GM21367 (cell line): ENCODE results near the gene VSTM4.

Experiments used
- ATAC-seq: cut with Tn5 transposase; IDR thresholded peaks from one replicate; pipeline ENCODE4 v1.9.1; 2021; ENCODE audit not compliant: unreplicated experiment

VSTM4 gene

DNA sequence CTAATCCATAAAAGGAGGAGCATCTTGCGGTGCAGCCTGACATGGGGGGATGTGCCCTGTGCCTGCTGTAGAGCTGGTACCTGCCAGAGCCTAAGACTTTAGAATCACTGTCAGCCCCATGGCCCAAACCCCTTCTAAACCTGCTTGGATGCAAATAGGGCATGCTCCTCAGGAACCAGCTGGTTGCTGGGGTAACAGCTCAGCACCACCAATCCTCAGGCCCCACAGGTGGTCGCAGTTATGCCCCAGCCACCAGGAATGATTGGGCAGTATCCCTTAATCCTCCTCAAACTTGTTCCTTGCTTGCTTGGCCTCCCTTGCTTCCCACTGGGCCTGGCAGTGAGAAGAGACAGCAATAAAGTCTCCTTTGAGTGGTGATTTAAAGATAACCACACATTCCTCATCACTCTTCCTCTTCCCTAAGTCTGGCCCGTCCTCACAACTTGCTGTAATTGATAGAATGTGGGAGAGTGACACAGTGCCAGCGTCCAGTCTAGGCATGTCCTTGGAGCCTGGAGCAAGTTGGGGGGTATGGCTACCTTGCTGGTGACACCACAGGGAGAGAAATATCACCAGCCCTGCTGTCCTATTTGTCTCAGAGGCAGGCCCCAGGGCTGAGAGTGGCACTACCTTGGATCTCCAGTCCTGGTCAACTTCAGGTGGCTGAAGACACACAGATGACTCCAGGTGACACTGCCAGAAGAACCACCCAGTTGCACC lies 43.0 kb downstream of the VSTM4 start:
- ATAC-seq: no peak

DNA sequence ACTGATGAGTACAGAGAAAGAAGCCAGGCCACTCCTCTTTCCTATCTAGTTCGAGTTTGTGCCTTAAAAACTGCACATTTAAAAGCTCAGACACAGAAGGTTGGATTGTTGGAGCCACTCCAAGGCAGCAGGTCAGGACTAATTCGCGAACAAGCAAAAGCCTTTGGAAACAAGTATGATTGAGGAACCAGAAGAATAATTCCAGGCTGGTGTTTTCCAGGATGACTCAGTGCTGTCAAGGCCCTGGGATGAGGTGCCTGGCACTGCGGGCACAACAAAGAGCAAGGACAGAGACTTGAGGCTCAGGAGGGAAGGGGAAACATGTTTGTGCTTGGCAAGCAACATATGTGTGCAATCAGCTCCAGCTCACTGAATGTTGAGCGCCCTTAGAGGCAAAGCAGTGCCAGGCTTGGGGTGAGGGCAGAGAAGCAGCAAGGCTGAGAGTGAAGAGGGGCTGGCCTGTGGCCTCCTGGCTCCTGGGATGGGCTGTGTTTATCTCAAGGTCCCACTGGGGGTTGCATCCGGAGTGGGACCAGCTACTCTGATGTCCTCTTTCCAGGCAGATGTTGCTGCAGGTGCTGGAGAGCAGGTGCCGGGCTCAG lies 44.1 kb downstream of the VSTM4 start:
- no peak for ATAC-seq

DNA sequence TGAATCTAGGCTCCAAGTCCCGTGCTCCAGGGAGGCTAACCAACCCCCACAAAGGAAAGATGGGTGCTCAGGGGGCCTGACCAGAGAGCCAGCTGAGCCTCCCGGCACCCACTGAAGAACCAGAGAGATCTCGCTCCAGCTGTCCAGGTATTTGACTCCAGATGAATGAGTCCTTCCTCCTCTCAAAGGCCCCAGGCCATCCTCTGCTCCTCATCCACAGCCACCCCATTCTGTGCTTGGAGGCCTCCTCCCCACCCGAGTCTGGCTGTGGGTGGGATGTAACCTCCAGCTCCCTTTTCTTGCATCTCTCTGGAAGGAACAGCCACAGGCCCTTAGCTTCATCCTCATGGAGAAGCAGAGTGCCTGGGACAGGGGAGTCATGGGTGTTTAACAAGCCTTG lies 44.6 kb downstream of the VSTM4 start:
- ATAC-seq: no peak

DNA sequence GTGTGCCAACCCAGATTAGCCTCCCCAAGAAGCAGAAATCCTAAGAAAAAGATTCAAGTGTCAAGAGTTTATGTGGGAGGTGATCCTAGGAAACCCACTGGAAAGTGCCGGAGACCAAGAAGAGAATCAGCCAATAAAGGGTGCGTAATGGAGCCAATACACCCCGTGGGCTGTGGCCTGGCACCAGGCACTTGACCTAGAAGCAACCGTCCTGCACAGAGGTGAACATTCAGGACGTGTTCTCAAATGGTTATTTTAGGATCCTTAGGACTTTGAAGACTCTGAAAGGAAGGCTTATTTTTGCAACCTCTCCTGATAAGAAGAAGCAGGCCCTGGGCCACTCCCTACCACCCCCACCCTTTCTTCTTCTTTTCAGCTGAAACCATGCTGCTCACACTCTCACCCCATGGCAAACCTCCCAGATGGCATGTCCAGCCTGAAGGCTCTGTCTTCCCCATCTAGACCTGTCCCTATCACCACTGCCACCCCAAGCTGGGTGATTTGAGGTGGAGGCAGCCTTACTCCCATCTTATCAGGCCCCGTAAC lies 46.6 kb downstream of the VSTM4 start:
- no peak for ATAC-seq

DNA sequence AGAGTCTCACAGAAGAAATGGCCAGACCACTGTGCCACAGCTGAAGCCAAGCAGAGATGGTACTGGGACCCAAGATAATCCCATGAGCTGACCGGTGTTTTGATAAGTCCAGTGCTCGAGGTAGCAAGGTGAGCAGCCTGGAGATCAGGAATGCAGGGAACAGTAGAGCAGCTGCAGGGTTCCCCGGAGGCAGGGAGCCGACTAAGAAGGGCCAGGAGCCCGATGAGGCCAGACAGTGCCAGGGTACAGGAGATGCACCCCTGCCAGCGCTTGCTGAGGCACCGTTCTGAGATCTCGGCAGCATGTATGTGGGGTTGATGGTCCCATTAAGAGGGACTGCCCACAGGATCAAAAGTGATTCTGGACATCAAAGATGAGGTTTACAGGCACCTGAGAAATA lies 47.1 kb downstream of the VSTM4 start:
- no peak for ATAC-seq

DNA sequence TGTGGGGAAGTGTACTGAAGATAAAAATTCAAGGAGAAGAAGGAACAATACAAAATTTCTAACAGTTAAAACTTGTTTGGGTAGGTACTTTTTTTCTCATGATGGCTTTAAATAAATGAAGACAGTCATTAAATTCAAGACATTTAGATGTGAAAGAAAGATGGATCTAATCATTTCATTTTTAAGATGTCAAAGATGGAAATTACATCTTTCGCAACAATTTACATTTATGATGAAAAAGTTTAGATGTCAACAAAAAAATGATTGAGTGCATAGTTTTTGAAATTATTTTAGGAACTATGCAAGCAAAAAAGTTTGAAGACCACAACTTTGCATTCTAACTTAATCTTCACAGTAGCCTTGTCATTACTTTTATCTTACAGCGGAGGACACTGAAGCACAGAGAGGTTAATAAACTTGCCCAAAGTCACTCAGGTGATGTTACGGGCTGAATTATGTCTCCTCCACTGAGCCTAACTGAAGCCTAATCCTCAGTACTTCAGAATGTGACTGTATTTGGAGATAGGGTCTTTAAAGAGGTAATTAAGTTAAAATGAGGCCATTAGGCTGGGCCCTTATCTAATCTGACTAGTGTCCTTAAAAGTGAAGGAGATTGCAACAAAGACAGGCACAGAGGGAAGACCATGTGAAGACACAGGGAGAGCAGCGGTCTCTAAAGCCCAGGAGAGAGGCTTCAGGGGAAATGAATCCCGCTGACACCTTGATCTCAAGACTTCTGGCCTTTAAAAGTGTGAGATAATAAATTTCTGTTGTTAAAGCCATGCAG lies 48.2 kb downstream of the VSTM4 start:
- no peak for ATAC-seq

DNA sequence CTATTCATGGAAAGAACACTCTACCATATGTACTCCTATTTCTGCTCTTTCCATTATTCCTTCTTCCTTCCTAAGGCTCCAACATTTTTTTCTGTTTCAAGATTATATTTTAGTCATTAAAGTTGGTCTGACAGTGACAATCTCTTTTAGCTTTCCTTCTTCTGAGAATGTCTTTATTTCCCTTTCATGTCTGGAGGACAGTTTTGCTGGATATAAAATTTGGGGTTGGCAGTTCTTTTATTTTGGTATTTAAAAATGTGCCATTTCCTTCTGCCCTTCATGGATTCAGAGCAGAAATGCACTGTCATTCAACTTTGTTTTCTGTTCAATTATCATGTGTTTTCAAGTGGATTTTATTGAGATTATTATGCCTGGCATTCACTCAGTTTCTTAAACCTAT lies 53.1 kb downstream of the VSTM4 start:
- ATAC-seq: no peak

DNA sequence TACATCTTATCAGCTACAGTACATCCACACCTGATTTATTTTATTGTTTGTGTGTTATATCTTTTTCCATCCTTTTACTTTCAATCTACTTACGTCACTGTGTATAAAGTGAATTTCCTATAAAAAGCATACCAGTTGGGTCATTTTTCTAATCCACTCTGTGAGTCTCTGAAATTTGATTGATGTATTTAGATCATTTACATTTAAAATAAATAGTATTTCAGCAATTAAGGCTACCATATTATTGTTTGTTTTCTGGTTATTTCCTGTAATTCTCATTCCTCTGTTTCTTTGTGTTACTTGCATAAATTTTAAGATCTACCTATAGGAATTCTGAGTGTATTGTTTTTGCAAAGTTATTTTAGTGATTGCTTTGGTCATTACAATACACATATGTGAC lies 53.7 kb downstream of the VSTM4 start:
- no peak for ATAC-seq

DNA sequence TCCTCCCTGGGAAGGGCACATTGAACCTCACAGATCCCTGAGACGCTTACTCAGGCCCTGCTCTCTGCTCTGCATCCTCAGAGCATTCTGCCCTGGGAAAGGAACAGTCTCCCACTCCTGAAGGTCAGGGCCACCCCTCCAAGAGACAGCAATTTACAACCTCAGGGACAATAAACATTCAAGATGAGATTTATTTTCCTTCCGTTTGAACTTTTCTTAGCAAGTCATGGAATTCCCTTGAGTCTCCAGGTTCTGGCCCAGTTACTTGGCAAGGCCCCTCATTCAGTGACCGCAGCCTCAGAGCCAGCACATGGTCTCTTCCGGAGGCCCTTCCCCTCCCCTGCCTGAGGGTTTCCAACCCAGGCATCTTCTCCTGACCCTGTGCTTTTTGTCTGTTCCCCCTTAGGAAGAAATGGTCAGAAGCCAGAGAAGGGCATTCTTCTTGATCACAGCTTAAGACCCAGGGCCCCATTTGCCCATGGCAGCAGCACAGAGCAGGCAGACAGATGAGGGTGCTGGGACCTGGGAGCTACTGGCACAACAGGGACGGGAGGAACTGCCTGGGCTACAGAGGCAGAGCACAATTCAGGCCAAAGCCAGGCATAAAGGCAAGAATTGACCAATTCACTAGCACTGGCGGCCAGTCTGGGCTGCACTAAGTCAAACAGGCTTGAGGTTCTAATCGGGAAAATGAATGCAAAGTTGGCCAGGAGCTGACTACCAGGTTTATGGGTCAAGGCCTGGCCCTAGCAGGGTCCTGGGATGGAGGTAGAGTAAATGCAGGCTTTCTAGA lies 56.7 kb downstream of the VSTM4 start:
- no peak for ATAC-seq

DNA sequence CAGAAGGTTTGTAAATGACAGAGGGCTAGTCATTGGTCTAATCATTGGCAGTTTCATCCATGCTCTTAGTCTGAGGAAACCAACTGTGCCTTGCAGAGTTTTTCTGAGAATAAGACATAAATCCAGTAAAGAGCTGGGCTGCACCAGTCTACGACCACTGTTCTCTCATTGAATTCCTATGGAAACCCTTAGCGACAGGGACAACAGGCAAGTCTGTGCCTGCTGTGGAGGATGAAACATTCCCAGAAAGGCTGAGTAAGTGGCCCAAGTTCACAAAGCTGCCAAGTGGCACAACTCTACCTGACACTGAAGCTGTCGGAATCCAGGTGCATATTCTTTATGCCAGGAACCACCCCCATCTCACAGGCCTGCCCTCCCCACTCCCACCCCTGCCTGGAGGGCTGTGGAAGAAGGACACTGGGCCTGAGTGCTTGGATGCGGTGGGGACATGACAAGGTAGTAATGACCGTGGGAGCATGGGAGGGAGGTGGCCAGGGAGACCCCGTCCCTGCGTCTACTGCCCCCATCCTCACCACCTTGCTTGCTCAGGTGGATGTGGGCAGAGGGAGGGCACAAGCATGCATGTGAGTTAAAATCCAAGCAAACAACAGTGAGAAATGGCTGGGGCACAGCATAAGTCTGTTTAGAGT lies 58.0 kb downstream of the VSTM4 start:
- no peak for ATAC-seq

DNA sequence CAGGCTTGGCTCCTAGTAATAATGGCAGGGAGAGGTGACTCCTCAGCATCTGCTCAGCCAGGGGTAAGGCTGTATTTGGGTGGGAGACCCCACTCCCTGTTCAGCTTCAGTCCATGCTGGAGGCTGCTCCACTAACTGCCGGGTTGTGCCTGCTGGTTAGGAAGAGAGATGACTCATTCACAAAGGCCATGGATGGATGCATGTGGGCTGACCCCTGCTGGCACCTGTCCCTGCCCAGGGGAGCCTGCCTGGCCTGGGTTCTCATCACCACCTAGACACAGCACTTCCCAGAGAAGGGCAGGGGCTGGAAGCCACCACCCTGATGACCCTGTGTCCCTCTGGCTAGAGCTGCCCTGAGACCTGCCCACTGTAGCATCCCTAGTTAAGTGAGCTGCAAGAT lies 59.0 kb downstream of the VSTM4 start:
- no peak for ATAC-seq

DNA sequence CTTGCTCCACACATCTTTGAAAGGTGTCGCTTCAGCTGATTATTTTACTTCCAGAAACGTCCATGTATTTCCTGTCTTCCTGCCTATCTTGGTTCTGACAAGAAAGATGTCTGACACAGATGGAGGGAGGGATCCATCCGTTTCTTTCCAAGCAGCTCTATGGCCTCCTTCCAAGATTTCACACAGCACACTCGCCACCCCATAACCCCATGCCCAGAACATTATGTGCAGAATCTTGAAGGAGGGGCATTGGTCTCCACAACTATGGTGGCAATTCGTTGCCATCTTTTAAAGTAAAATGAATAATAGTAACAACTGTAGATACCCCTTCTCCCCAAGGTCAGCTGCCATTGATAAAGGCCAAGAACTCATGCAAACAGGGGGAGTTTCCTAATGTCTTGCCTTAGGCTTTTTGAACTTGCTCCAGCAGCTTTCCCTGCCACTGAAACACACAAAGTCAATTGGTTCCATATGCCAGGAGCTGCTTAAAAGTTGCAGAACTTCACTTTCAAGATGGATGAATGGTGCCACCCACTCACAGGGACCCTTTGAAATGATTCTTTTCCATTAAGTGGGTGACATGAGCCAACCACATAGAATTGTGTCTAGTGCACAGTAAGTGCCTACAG lies 60.0 kb downstream of the VSTM4 start:
- no peak for ATAC-seq

DNA sequence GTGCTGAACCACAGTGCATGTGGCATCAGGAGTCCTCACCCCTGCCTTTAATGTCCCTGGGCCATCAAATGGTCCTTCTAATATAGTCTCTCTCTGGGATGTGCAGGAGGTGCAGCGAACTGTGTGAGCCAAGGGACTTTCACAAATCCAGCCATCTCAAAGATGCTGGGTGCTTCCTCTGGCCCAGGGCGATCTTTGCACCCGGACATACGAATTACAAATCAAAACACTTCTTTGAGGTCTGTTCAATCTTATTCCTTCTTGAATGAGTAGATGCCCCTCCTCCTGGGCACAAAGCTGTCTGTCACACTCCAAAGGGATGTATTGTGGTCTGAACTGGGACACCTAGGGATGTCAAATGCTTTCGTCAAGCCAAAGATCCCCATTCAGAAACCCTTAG lies 60.6 kb downstream of the VSTM4 start:
- ATAC-seq: no peak

DNA sequence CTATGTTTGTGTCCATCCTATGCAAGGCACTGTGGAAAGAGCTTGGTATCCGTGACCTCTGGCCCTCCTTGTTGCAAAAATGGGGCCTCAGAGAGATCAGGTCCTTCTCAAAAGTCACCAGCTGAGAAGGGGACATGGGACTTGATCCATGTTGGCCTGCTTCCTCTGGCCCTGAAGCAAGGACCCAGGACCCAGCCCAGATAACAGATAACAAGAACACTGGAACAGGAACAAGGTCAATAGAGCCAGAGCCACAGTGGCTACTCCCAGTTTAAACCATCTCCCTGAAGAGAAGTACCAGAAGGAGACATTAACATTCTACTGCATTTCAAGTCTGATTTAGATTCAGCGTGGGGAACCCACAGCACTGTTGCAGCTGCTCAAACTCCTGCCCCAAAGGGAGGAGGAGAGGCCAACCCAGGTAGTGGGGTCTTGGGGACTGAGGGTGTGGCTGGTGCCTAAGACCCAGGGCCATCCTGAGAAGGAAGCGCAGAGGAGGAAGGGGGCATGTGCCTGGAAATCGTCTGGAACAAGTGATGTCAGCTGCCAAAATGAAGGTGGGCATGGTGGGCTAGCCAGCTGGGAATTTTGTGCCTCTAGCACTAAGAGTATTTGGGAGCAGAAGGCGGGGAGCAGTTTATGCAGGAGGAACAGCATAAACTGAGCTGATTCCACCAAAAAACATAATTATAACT lies 61.2 kb downstream of the VSTM4 start:
- ATAC-seq: no peak

DNA sequence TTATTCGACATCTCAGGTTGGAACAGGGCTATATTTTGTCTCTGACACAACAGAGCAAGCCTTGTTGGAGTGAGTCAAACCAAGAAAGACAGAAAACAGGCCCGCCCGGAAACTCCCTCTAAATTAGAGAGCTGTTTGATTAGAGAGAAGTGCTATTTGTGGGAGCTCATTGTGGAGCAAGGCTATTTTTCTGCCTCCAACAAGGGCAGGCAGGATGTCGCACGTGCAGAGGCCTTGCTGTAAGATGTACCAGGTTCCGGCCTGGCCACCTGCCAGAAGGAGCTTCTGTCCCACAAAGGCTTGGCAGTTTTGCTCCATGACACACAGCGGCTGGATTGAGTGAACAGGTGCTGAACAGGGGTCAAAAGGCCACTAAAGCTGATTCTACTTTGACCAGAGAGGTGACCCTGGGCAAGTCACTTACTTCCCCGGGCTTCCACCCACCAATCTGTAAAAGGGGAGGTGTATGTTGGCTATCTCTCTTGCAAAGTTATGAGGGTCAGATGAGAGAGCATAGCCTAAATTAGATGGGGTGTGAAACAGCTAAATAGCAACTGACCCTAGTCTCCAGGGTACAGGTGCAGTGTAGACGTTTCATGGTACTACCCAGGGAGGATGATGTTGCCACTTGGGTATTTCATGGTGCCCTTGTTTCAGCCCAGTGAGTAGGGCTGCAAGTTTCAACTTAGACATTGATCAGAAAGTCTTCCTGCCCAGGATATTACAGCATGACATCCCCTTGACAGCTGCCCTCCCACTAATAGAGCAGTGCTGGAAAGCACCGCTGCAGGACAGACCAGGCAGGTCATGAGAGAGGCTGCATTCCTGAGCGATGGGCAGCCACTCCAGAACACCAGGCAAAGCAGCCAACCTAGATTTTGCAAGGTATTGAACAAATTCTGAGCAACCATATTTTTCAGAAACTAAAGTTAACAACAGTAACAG lies 62.0 kb downstream of the VSTM4 start:
- ATAC-seq: no peak

DNA sequence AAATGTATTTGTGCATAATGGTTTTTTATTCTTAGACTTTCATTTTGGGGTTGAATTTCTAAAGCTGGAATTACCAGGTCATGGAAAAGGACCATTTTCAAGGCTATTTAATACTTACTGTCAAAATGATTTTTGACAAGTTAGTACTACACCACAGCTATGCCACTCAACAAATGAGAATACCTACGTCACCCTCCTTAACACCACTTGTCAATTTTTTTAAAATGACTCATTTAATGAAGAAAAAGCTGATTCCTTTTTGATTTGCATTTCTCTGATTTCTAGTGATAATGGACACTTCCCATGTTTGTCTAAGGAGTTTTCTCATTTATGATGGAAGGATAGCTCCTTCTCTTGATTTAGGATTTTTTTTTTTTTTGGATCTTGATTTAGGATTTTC lies 63.3 kb downstream of the VSTM4 start:
- ATAC-seq: no peak

DNA sequence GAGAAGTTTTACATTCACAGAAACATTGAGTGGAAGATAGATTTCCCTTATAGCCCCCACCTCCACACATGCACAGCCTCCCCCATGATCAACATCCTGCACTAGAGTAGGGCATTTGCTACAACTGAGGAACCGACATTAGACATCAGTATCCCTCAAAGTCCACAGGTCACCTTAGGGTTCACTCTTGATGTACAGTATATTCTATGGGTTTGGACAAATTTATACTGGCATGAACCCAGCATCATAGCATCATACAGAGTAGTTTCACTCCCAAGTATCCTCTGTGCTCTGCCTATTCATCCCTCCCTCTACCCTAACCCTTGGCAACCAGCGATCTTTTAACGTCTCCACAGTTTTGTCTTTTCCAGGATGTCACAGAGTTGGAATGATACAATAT lies 64.4 kb downstream of the VSTM4 start:
- no peak for ATAC-seq

DNA sequence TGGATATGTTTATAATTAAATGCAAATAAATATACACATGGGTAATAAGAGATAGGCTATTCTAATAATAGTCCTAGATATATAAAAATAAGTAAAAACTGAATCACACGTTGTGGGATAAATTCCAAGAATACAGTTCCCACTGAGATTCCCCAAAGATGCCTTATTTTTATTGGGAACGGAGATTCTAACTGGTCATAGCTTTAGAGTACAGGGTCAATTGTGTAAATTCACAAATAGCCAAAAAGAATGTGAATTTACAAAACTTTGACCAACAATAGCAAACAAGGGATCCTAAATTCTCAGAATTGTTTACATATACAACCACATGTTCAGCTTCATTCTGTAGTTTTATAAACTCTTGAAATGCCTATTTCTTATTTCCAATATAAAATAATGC lies 65.0 kb downstream of the VSTM4 start:
- ATAC-seq: no peak

DNA sequence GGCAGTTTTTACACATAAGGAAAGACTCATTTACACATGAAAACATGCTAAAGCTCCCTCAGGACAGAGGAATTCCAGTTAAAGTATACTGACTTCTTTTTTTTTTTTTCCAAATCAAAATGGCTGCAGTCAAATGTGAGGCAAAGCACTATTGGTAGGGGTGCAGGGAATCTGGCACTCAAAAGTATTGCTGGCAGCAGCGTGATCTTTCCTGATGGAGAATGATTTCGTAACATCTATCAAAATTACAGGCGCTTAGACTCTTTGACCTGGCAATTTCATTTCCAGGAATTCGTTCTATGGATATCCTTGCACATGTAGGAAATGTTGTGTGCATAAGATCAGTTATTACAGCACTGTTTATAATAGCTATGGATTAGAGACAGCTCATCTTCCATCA lies 65.7 kb downstream of the VSTM4 start:
- ATAC-seq: no peak
